Lung (tissue), 12 donors: ENCODE results near the gene THAP4. TPM values are rescaled to one million over a fixed set of nuclear protein-coding genes. Genes with fewer than 3 reads are reported as not detected.

ENCODE experiments used
- ATAC-seq: fragments of 200-7000 bp; cut with Tn5 transposase; one replicate; pipeline ENCODE4 v1.9.1; 2020; ENCODE audit warnings: moderate number of reproducible peaks; ENCODE audit not compliant: insufficient read depth, low FRiP score
- DNase-seq, 3 donors: peaks; one replicate each; pipeline ENCODE4 v3.0.0-alpha.2; 2013 to 2017
- H3K27ac ChIP-seq, 2 donors: one replicate each; pipeline ENCODE4 v1.5.1; 2013; ENCODE audit warnings: mild to moderate bottlenecking in 2 of 2, moderate library complexity in 2 of 2, control low read depth in 1 of 2, inconsistent platforms in 1 of 2, low read depth in 1 of 2, low read length in 1 of 2
- H3K27me3 ChIP-seq, 3 donors: one replicate each; pipeline ENCODE4 v1.5.1; 2013; ENCODE audit warnings: low read length in 2 of 3; ENCODE audit not compliant: control insufficient read depth in 3 of 3, insufficient read depth in 3 of 3
- H3K36me3 ChIP-seq, 4 donors: one replicate each; pipeline ENCODE4 v1.5.1; 2013; ENCODE audit warnings: low read length in 4 of 4, mild to moderate bottlenecking in 1 of 4, moderate library complexity in 1 of 4; ENCODE audit not compliant: control insufficient read depth in 4 of 4, insufficient read depth in 4 of 4
- H3K4me1 ChIP-seq, 5 donors: one replicate each; pipeline ENCODE4 v1.5.1; 2013; ENCODE audit warnings: low read length in 5 of 5, mild to moderate bottlenecking in 2 of 5, moderate library complexity in 1 of 5; ENCODE audit not compliant: control insufficient read depth in 5 of 5, insufficient read depth in 5 of 5
- H3K4me3 ChIP-seq: one replicate; pipeline ENCODE4 v1.5.1; 2013; ENCODE audit warnings: mild to moderate bottlenecking, control low read depth, moderate library complexity
- H3K9ac ChIP-seq, 2 donors: one replicate each; pipeline ENCODE4 v1.5.1; 2013; ENCODE audit warnings: low read length in 2 of 2, control low read depth in 1 of 2; ENCODE audit not compliant: insufficient read depth in 1 of 2
- H3K9me3 ChIP-seq, 4 donors: one replicate each; pipeline ENCODE4 v1.5.1; 2013; ENCODE audit warnings: low read length in 3 of 4, mild to moderate bottlenecking in 1 of 4, moderate library complexity in 1 of 4; ENCODE audit not compliant: control insufficient read depth in 4 of 4, insufficient read depth in 3 of 4
- CTCF ChIP-seq: IDR thresholded peaks from 2 replicates; pipeline ENCODE4 v1.5.1; 2012; ENCODE audit warnings: mild to moderate bottlenecking; ENCODE audit errors: control extremely low read depth, extremely low read depth
- WGBS, 2 donors: extraction: QIAGEN DNeasy Blood & Tissue Kit; methylation state at CpG; one replicate each; pipeline ENCODE4 v1.1.7; 2013; 5-methylcytosine and 5-hydroxymethylcytosine counted together
- polyA plus RNA-seq, 2 donors: library from polyadenylated mRNA; stranded (reverse); fragments of 200-250 nt; gene quantifications; one replicate each; pipeline ENCODE4 v1.2.1, GENCODE V29; 2013
- total RNA-seq, 2 donors: library from RNA; depleted of rRNA in 1 of 2; stranded (reverse); fragments of >200 nt in 1 of 2; gene quantifications; one replicate each; pipeline ENCODE4 v1.2.1, GENCODE V29; 2014 to 2021
- donor health status: control.
- donor health status: control.
- donor health status: Bipolar disorder and iron deficiency.
- donor health status: healthy.
- donor health status: DM: yes; HTN: yes; CAD: no.

THAP4 gene
- total and polyA plus RNA-seq, 4 donors = 40.0 to 53.7 (median 45.0) TPM

GRCh38 chr2:241680044-241680443 lies 43.1 kb upstream of the THAP4 start:
- Histone ChIP-seq H3K4me1 (no peaks in the 10 kb centered on the region), H3K27ac (no peak overlapping the region), H3K36me3 (peaks cover 0 to 33% (median 28%) of the 10 kb centered on the region in 4 donors), H3K27me3 (no peaks in the 10 kb centered on the region), H3K9me3 (no peaks in the 10 kb centered on the region), H3K4me3 (no peak overlapping the region), H3K9ac (no peak overlapping the region)
- WGBS, 2 donors = 95 to 96% methylated on average over 12 of the region's 12 CpGs
- DNase-seq = no peak
- no peak for TF ChIP-seq CTCF
- no peak for ATAC-seq

- Histone ChIP-seq H3K9me3 (no peaks in the 10 kb centered on the region), H3K4me3 (no peak overlapping the region), H3K27me3 (no peaks in the 10 kb centered on the region), H3K36me3 (peaks cover 0 to 34% (median 24%) of the 10 kb centered on the region in 4 donors), H3K27ac (no peak overlapping the region), H3K4me1 (no peaks in the 10 kb centered on the region), H3K9ac (no peak overlapping the region)
- DNase-seq = no peak
- TF ChIP-seq CTCF = no peak
- no peak for ATAC-seq
- WGBS, 2 donors = 91 to 94% methylated on average over 22 of the region's 22 CpGs
These were observed 42.0 kb upstream of the THAP4 start for GRCh38 chr2:241678784-241679540.

GRCh38 chr2:241678307-241678706 lies 41.3 kb upstream of the THAP4 start:
- Histone ChIP-seq H3K27me3 (no peaks in the 10 kb centered on the region), H3K27ac (no peak overlapping the region), H3K9ac (no peak overlapping the region), H3K36me3 (peaks cover 0 to 35% (median 23%) of the 10 kb centered on the region in 4 donors), H3K4me3 (no peak overlapping the region), H3K9me3 (no peaks in the 10 kb centered on the region), H3K4me1 (no peaks in the 10 kb centered on the region)
- WGBS, 2 donors = 94% methylated on average over 18 of the region's 18 CpGs
- ATAC-seq (no peak), DNase-seq (no peak)
- TF ChIP-seq CTCF = no peak
